Spleen (tissue), 11 donors: ENCODE data around the gene WDR13. TPM values are rescaled to one million over a fixed set of nuclear protein-coding genes. Genes with fewer than 3 reads are reported as not detected.

Experiments
- DNase-seq: peaks from one replicate; pipeline ENCODE4 v3.0.0-alpha.2; 2020
- H3K27ac ChIP-seq, 8 donors: fragments of 200-600 bp; sonication (generic) in 7 of 8; 1 replicate in 4 of 8; 2 replicates in 4 of 8; pipeline versions ENCODE4 v1.5.0 to v1.8.0; 2016 to 2021; ENCODE audit warnings: inconsistent platforms in 4 of 8, mild to moderate bottlenecking in 4 of 8, moderate library complexity in 1 of 8
- H3K27me3 ChIP-seq, 7 donors: fragments of 200-600 bp; sonication (generic) in 6 of 7; replicated peaks in 1 of 7; 1 replicate in 4 of 7; 2 replicates in 3 of 7; pipeline versions ENCODE4 v1.5.0 to v1.8.0; 2016 to 2021; ENCODE audit warnings: inconsistent platforms in 3 of 7, mild to moderate bottlenecking in 1 of 7
- H3K36me3 ChIP-seq, 6 donors: fragments of 200-600 bp; sonication (generic) in 5 of 6; 1 replicate in 4 of 6; 2 replicates in 2 of 6; pipeline versions ENCODE4 v1.5.0 to v1.8.0; 2016 to 2021; ENCODE audit warnings: inconsistent platforms in 2 of 6
- H3K4me1 ChIP-seq, 6 donors: fragments of 200-600 bp; sonication (generic) in 5 of 6; 1 replicate in 3 of 6; 2 replicates in 3 of 6; pipeline versions ENCODE4 v1.5.0 to v1.8.0; 2016 to 2021; ENCODE audit warnings: inconsistent platforms in 3 of 6
- H3K4me3 ChIP-seq, 8 donors: fragments of 200-600 bp; sonication (generic) in 7 of 8; 1 replicate in 4 of 8; 2 replicates in 4 of 8; pipeline versions ENCODE4 v1.5.0 to v1.8.0; 2016 to 2021; ENCODE audit warnings: inconsistent platforms in 4 of 8, mild to moderate bottlenecking in 4 of 8, moderate library complexity in 2 of 8
- H3K9me3 ChIP-seq, 8 donors: fragments of 200-600 bp; sonication (generic) in 7 of 8; 1 replicate in 4 of 8; 2 replicates in 4 of 8; pipeline versions ENCODE4 v1.5.0 to v1.8.0; 2016 to 2021; ENCODE audit warnings: inconsistent platforms in 4 of 8
- POLR2A ChIP-seq, 3 donors: fragments of 450-650 bp; IDR thresholded peaks; one replicate each; pipeline ENCODE4 v1.5.1; 2017; ENCODE audit warnings: antibody characterized with exemption in 3 of 3, mild to moderate bottlenecking in 1 of 3
- POLR2AphosphoS5 ChIP-seq, 3 donors: sonication (generic); formaldehyde crosslinking; IDR thresholded peaks; one replicate each; pipeline ENCODE4 v1.5.1; 2017; ENCODE audit warnings: antibody characterized with exemption in 3 of 3
- WGBS, 5 donors: extraction: QIAGEN DNeasy Blood & Tissue Kit in 3 of 5; methylation state at CpG; one replicate each; pipeline versions ENCODE4 v1.1.5 to v1.1.7; 2013 to 2018; 5-methylcytosine and 5-hydroxymethylcytosine counted together
- intact Hi-C: fragments of 100-400 bp; cut with DNase I; formaldehyde crosslinking; loops from one replicate; pipeline ENCODE4 v1.15.0; 2023; ENCODE audit warnings: low total_unique reads
- polyA plus RNA-seq, 3 donors: library from polyadenylated mRNA; stranded (reverse); fragments of 200-250 nt; gene quantifications; one replicate each; pipeline ENCODE4 v1.2.1, GENCODE V29; 2013
- total RNA-seq, 7 donors: library from RNA; depleted of rRNA in 3 of 7; stranded (reverse); fragments of >200 nt in 3 of 7; fragmentation: NEBNext Ultra II Directional in 4 of 7; extraction: Animal tissue kit (Norgen Biotek cat#: 25700) in 4 of 7; gene quantifications; one replicate each; pipeline versions ENCODE4 v1.1.0 to v1.2.1, GENCODE V29; 2016 to 2021
- TF ChIP-seq, protein P1 (sequence below), 11 experiments: fragments of 200-600 bp in 7 of 11; fragments of 450-650 bp in 4 of 11; sonication (generic) in 4 of 11; IDR thresholded peaks in 8 of 11; conservative IDR thresholded peaks in 3 of 11; 1 replicate in 7 of 11; 2 replicates in 4 of 11; pipeline versions ENCODE4 v1.4.0 to v1.8.0; 2016 to 2021; ENCODE audit warnings: antibody characterized with exemption in 11 of 11, inconsistent platforms in 4 of 11, mild to moderate bottlenecking in 1 of 11
- donor health status: healthy with polysubstance abuse.
- donor health status: DM: no; HTN: no; CAD: no; lungs with moderate emphysema.
- donor health status: DM: no; HTN: no; CAD: no.
- donor health status: Bipolar disorder and iron deficiency.
- donor health status: healthy.
- donor health status: DM: no; HTN: no; CAD: no.
- donor health status: DM: yes; HTN: yes; CAD: no.

Gene WDR13
- total and polyA plus RNA-seq, 10 donors, result 61.2 to 200 (median 85.4) TPM

DNA sequence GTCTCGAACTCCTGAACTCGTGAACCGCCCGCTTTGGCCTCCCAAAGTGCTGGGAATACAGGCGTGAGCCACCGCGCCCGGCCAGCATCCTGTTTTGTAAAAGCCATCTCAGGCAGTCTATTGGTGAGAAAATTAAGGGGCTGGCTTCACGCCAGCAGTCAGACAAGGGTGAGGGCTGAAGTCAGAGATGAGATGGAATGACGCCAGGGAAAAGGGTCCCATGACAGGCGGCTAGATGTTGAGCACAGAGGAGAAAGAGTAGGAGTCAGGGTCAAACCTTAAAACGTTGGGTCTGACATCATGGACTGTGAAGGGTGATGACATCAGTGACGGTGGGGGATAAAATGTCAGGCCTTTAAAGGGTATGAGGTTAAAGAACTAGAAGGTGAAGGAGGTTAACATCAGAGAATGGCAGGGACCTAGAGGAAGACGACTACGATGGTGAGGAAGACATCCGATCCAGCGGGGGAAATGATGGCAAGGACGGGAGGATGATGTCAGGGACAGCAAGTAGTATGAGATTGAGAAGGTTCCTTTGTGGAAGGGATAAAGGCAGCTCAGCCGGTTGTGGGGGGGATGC lies 23.5 kb upstream of the WDR13 start:
- H3K9me3 ChIP-seq, result no peaks in the 10 kb centered on the region
- no peak for TF ChIP-seq POLR2A (IDR thresholded peaks at IDR 0.05)
- TF ChIP-seq, protein P1, sequence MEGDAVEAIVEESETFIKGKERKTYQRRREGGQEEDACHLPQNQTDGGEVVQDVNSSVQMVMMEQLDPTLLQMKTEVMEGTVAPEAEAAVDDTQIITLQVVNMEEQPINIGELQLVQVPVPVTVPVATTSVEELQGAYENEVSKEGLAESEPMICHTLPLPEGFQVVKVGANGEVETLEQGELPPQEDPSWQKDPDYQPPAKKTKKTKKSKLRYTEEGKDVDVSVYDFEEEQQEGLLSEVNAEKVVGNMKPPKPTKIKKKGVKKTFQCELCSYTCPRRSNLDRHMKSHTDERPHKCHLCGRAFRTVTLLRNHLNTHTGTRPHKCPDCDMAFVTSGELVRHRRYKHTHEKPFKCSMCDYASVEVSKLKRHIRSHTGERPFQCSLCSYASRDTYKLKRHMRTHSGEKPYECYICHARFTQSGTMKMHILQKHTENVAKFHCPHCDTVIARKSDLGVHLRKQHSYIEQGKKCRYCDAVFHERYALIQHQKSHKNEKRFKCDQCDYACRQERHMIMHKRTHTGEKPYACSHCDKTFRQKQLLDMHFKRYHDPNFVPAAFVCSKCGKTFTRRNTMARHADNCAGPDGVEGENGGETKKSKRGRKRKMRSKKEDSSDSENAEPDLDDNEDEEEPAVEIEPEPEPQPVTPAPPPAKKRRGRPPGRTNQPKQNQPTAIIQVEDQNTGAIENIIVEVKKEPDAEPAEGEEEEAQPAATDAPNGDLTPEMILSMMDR (IDR thresholded peaks at IDR 0.05 in 8 of 11, conservative IDR thresholded peaks at IDR 0.05 in 3 of 11), result no peak
- peaks cover 9 to 29% (median 20%) of the 10 kb centered on the region in 6 donors for H3K4me1 ChIP-seq
- peak; percentile 85 for DNase-seq
- peak overlapping the region; percentile 91 to 100 (median 98) for H3K27ac ChIP-seq
- intact Hi-C loops, result no loop called here
- 28 to 61% (median 32%) methylated on average over 18 to 19 of the region's 19 CpGs for WGBS, 5 donors
- peak overlapping the region in 6 of 8 donors; percentile 54 to 72 (median 62) for H3K4me3 ChIP-seq
- peaks cover 0 to 38% (median 34%) of the 10 kb centered on the region in 6 donors for H3K36me3 ChIP-seq
- H3K27me3 ChIP-seq, result no peaks in the 10 kb centered on the region

DNA sequence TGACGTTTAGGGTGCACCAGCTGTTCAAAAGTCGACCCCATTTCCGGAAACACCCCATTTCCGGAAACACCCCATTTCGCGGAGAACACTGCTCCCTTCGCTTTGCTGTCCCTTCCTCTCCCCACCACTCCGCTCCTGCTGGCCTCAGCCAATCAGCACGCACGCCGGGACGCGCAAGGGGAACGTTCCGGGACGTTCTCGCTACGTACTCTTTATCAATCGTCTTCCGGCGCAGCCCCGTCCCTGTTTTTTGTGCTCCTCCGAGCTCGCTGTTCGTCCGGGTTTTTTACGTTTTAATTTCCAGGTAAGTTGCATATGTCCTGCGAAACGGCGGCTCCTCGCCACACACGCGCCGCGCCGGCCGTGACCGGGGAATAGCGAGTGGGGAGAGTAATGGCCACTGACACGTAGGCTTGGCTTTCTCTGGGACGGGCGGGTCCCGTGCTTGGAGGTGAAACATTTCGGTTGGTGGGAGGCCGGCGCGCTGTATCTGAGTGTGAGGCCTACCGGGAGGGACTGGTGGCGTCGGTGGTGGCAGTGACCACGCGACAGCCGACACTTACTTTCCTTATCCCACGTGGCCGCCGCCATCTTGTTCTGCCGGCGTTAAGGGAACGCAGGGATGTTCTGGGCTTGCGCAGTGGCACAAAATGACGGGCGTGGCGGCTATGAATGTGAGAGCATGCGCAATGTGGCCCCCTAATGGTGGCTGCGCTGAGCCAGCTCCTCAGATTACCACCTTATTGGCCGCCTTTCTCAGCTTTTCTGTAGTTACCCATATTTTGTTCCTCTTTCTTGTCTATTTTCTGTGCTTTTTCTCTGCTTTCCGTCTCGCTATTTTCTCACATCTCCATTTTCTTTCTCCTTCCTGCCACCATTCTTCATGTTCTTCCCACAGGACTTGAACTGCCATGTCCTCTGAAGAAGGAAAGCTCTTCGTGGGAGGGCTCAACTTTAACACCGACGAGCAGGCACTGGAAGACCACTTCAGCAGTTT lies 22.7 kb upstream of the WDR13 start, which contains the start of gene RBM3:
RBM3 (plus strand) TSS at position 215 of the 997 bp plus-strand sequence; CDS start at position 912, 697 bp downstream.
- TF ChIP-seq POLR2AphosphoS5 (IDR thresholded peaks at IDR 0.05), result peak; percentile 96 to 99 (median 98)
- TF ChIP-seq, protein P1 (IDR thresholded peaks at IDR 0.05 in 8 of 11, conservative IDR thresholded peaks at IDR 0.05 in 3 of 11), result peak in 9 of 11 experiments; percentile 11 to 65 (median 52)
- peak; percentile 61 to 88 (median 76) for TF ChIP-seq POLR2A (IDR thresholded peaks at IDR 0.05)
- H3K4me1 ChIP-seq, result peaks cover 9 to 29% (median 20%) of the 10 kb centered on the region in 6 donors
- peaks cover 0 to 46% (median 42%) of the 10 kb centered on the region in 6 donors for H3K36me3 ChIP-seq
- peak within 1 kb of the TSS; percentile 91 to 100 (median 98) for H3K27ac ChIP-seq
- H3K4me3 ChIP-seq, result peak within 1 kb of the TSS; percentile 29 to 72 (median 59)
- intact Hi-C loops, result no loop called here
- H3K27me3 ChIP-seq, result no peaks in the 10 kb centered on the region
- DNase-seq, result peak; percentile 97
- 0 to 53% (median 1%) methylated on average over 52 to 71 of the region's 71 CpGs for WGBS, 5 donors
- no peaks in the 10 kb centered on the region for H3K9me3 ChIP-seq

DNA sequence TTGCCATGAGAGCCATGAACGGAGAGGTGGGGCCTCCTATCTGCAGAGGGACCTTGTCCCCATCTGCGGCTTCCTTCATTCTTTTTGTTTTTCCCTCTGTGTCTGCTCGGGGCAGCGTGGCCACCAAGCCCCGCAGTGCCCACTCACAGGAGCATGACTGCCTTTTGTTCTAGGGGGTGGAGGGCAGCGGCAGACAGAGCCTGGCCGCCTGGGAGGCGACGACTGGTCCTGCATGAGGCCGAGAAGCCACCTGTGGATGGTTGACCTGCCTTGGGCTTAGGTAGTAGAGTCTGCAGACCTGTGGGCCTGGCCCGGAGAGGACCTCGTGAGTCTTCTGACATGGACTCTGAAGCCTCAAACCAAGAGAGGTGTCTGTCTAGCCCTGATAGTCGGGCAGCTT lies 21.6 kb upstream of the WDR13 start:
- no peak for DNase-seq
- TF ChIP-seq POLR2A (IDR thresholded peaks at IDR 0.05), result no peak
- TF ChIP-seq POLR2AphosphoS5 (IDR thresholded peaks at IDR 0.05), result peak in 1 of 3 donors; percentile 27
- intact Hi-C loops, result no loop called here
- H3K36me3 ChIP-seq, result peaks cover 0 to 56% (median 42%) of the 10 kb centered on the region in 6 donors
- WGBS, 5 donors, result 66 to 89% (median 82%) methylated on average over 6 to 13 of the region's 13 CpGs
- peaks cover 9 to 29% (median 20%) of the 10 kb centered on the region in 6 donors for H3K4me1 ChIP-seq
- no peaks in the 10 kb centered on the region for H3K27me3 ChIP-seq
- peak overlapping the region in 7 of 8 donors; percentile 54 to 72 (median 59) for H3K4me3 ChIP-seq
- H3K27ac ChIP-seq, result peak overlapping the region in 7 of 8 donors; percentile 97 to 100 (median 99)
- H3K9me3 ChIP-seq, result no peaks in the 10 kb centered on the region

DNA sequence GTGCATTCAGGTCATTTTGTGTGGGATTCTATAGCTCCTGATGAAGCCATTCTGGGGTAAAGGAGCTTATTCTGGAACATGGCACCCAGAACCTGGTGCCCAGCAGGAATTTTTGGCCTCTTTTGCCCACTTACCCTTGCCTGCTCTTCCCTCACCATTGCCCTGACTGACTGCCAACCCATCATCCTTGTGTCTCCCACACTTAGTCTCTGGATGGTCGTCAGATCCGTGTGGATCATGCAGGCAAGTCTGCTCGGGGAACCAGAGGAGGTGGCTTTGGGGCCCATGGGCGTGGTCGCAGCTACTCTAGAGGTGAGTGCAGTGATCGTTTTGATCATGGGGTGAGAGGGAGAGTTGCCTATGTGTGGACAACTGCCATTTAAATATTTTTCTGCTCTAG lies 21.2 kb upstream of the WDR13 start:
- TF ChIP-seq, protein P1 (IDR thresholded peaks at IDR 0.05 in 8 of 11, conservative IDR thresholded peaks at IDR 0.05 in 3 of 11), result no peak
- peak in 2 of 3 donors; percentile 11 to 27 for TF ChIP-seq POLR2AphosphoS5 (IDR thresholded peaks at IDR 0.05)
- H3K27ac ChIP-seq, result peak overlapping the region in 4 of 8 donors; percentile 97 to 100 (median 99)
- peaks cover 9 to 29% (median 20%) of the 10 kb centered on the region in 6 donors for H3K4me1 ChIP-seq
- DNase-seq, result no peak
- H3K27me3 ChIP-seq, result no peaks in the 10 kb centered on the region
- WGBS, 5 donors, result 58 to 81% (median 71%) methylated on average over 6 of the region's 6 CpGs; no CpG with 5 or more reads in 1 of the 5 donors
- peak overlapping the region in 6 of 8 donors; percentile 56 to 72 (median 62) for H3K4me3 ChIP-seq
- peaks cover 0 to 56% (median 42%) of the 10 kb centered on the region in 6 donors for H3K36me3 ChIP-seq
- no peaks in the 10 kb centered on the region for H3K9me3 ChIP-seq
- intact Hi-C loops, result no loop called here
